ENCODE data around the gene KBTBD8. TPM values are rescaled to one million over a fixed set of nuclear protein-coding genes. Genes with fewer than 3 reads are reported as not detected.

The KBTBD8 gene
- total RNA-seq, result 2.4 and 3.9 TPM in 2 replicates

GRCh38 chr3:66998113-66998903 lies at the start of gene KBTBD8:
TSS of gene KBTBD8 (plus strand) at chr3:66998307. CDS start at chr3:66998356, 49 bp downstream.

Data from smooth muscle cell of bladder (primary cell).